T-helper 17 cell (primary cell): ENCODE data around the gene KRT81. TPM values are rescaled to one million over a fixed set of nuclear protein-coding genes. Genes with fewer than 3 reads are reported as not detected.
"Not testable (repeated sequence)": the region's sequence is repeated elsewhere in the genome, so short reads cannot be mapped to it uniquely, and the experiment has no call there.

Source experiments
- ATAC-seq: fragments of 150-1000 bp; cut with Tn5 transposase; 2 replicates; pipeline ENCODE4 v1.10.0; 2021; ENCODE audit warnings: mild to moderate bottlenecking, moderate library complexity
- DNase-seq, 3 donors: peaks; one replicate each; pipeline versions ENCODE4 v3.0.0 to v3.0.0-alpha.2; 2020 to 2021
- H3K9me3 ChIP-seq: one replicate; pipeline ENCODE4 v1.7.0; 2013; ENCODE audit warnings: low read length, mild to moderate bottlenecking; ENCODE audit not compliant: control insufficient read depth, poor library complexity, severe bottlenecking
- H3K27ac Mint-ChIP-seq: one replicate; pipeline ENCODE4 v1.8.0; 2022; ENCODE audit warnings: mild to moderate bottlenecking, moderate library complexity, mixed read lengths
- H3K27me3 Mint-ChIP-seq: one replicate; pipeline ENCODE4 v1.8.0; 2022; ENCODE audit warnings: mixed read lengths
- H3K36me3 Mint-ChIP-seq: one replicate; pipeline ENCODE4 v1.8.0; 2022; ENCODE audit warnings: low read depth, mixed read lengths
- H3K4me1 Mint-ChIP-seq: one replicate; pipeline ENCODE4 v1.8.0; 2022; ENCODE audit warnings: mild to moderate bottlenecking, mixed read lengths
- H3K4me3 Mint-ChIP-seq: one replicate; pipeline ENCODE4 v1.8.0; 2022; ENCODE audit warnings: mild to moderate bottlenecking, moderate library complexity, mixed read lengths
- total RNA-seq, 4 donors: library from RNA in 2 of 4; stranded (reverse) in 2 of 4; gene quantifications; one replicate each; pipeline ENCODE4 v1.2.3 and lab custom pipeline; 2022 to 2026

Gene KRT81
- total RNA-seq, 2 donors from 2014 or later, result not detected

- ATAC-seq, result no peak
- no peak for DNase-seq
- H3K9me3 ChIP-seq, result no peaks in the 10 kb centered on the region
- H3K36me3 Mint-ChIP-seq, result peaks cover 6% of the 10 kb centered on the region
- H3K4me1 Mint-ChIP-seq, result peaks cover 7% of the 10 kb centered on the region
- no peak overlapping the region for H3K4me3 Mint-ChIP-seq
- H3K27me3 Mint-ChIP-seq, result peaks cover 38% of the 10 kb centered on the region
- H3K27ac Mint-ChIP-seq, result no peak overlapping the region
These were observed 9.7 kb upstream of the KRT81 start for GRCh38 chr12:52300796-52301691.

GRCh38 chr12:52298677-52299190 is 7.4 kb upstream of the KRT81 start:
- H3K27ac Mint-ChIP-seq, result no peak overlapping the region
- no peak overlapping the region for H3K4me3 Mint-ChIP-seq
- H3K4me1 Mint-ChIP-seq, result no peaks in the 10 kb centered on the region
- peaks cover 7% of the 10 kb centered on the region for H3K36me3 Mint-ChIP-seq
- DNase-seq (no peak), ATAC-seq (no peak)
- H3K9me3 ChIP-seq, result no peaks in the 10 kb centered on the region
- H3K27me3 Mint-ChIP-seq, result peaks cover 31% of the 10 kb centered on the region

- H3K27me3 Mint-ChIP-seq, result peaks cover 44% of the 10 kb centered on the region
These were observed 5.4 kb upstream of the KRT81 start for GRCh38 chr12:52296572-52297215.

GRCh38 chr12:52295663-52296062 is 4.3 kb upstream of the KRT81 start:
- H3K9me3 ChIP-seq, result no peaks in the 10 kb centered on the region
- Mint-ChIP-seq H3K4me3 (no peak overlapping the region), H3K27me3 (peaks cover 49% of the 10 kb centered on the region), H3K36me3 (peaks cover 5% of the 10 kb centered on the region), H3K4me1 (no peaks in the 10 kb centered on the region), H3K27ac (no peak overlapping the region)
- no peak for ATAC-seq
- no peak for DNase-seq

More at GRCh38 chr12:52296572-52297215, 5.4 kb upstream of the KRT81 start:
- Mint-ChIP-seq H3K4me3 (no peak overlapping the region), H3K36me3 (peaks cover 7% of the 10 kb centered on the region), H3K27ac (no peak overlapping the region), H3K4me1 (no peaks in the 10 kb centered on the region)
- no peak for ATAC-seq
- DNase-seq, result no peak
- H3K9me3 ChIP-seq, result no peaks in the 10 kb centered on the region

- H3K9me3 ChIP-seq, result no peaks in the 10 kb centered on the region
- peaks cover 5% of the 10 kb centered on the region for H3K36me3 Mint-ChIP-seq
- H3K27me3 Mint-ChIP-seq, result peaks cover 47% of the 10 kb centered on the region
- no peaks in the 10 kb centered on the region for H3K4me1 Mint-ChIP-seq
- ATAC-seq, result no peak
- no peak overlapping the region for H3K27ac Mint-ChIP-seq
- no peak for DNase-seq
- no peak overlapping the region for H3K4me3 Mint-ChIP-seq
These were observed 3.5 kb upstream of the KRT81 start for GRCh38 chr12:52294803-52295202.

GRCh38 chr12:52293926-52294325 is 2.6 kb upstream of the KRT81 start:
- Mint-ChIP-seq H3K4me1 (no peaks in the 10 kb centered on the region), H3K27me3 (peaks cover 38% of the 10 kb centered on the region), H3K27ac (no peak overlapping the region), H3K4me3 (no peak overlapping the region), H3K36me3 (peaks cover 3% of the 10 kb centered on the region)
- H3K9me3 ChIP-seq, result no peaks in the 10 kb centered on the region
- DNase-seq, result no peak
- ATAC-seq, result no peak

GRCh38 chr12:52290483-52291134 is 725 bp downstream of the KRT81 start:
- not testable (repeated sequence) for H3K9me3 ChIP-seq, H3K36me3 Mint-ChIP-seq, ATAC-seq, H3K4me3 Mint-ChIP-seq, DNase-seq, H3K4me1 Mint-ChIP-seq, H3K27ac Mint-ChIP-seq
- H3K27me3 Mint-ChIP-seq, result peaks cover 28% of the 10 kb centered on the region

GRCh38 chr12:52287816-52288805 is 3.2 kb downstream of the KRT81 start:
- peaks cover 16% of the 10 kb centered on the region for H3K27me3 Mint-ChIP-seq
- not testable (repeated sequence) for H3K27ac Mint-ChIP-seq, DNase-seq, H3K4me1 Mint-ChIP-seq, H3K4me3 Mint-ChIP-seq, H3K9me3 ChIP-seq, ATAC-seq, H3K36me3 Mint-ChIP-seq

GRCh38 chr12:52286857-52287785 is 4.2 kb downstream of the KRT81 start:
- DNase-seq, H3K4me3 Mint-ChIP-seq, ATAC-seq, H3K9me3 ChIP-seq, H3K36me3 Mint-ChIP-seq, H3K27ac Mint-ChIP-seq, H3K4me1 Mint-ChIP-seq: not testable (repeated sequence)
- H3K27me3 Mint-ChIP-seq, result peaks cover 10% of the 10 kb centered on the region

GRCh38 chr12:52285851-52286530 is 5.3 kb downstream of the KRT81 start:
- Mint-ChIP-seq H3K36me3 (no peaks in the 10 kb centered on the region), H3K4me1 (no peaks in the 10 kb centered on the region), H3K27me3 (peaks cover 4% of the 10 kb centered on the region), H3K27ac (no peak overlapping the region), H3K4me3 (no peak overlapping the region)
- H3K9me3 ChIP-seq, result no peaks in the 10 kb centered on the region
- no peak for DNase-seq
- no peak for ATAC-seq

GRCh38 chr12:52285172-52285745 is 6.1 kb downstream of the KRT81 start:
- DNase-seq, result no peak
- Mint-ChIP-seq H3K27me3 (peaks cover 4% of the 10 kb centered on the region), H3K27ac (no peak overlapping the region), H3K36me3 (no peaks in the 10 kb centered on the region), H3K4me1 (no peaks in the 10 kb centered on the region), H3K4me3 (no peak overlapping the region)
- no peaks in the 10 kb centered on the region for H3K9me3 ChIP-seq
- ATAC-seq, result no peak
